Measurements from ENCODE around the gene SYT5. TPM values are rescaled to one million over a fixed set of nuclear protein-coding genes. Genes with fewer than 3 reads are reported as not detected.
"Not testable (repeated sequence)": the region's sequence is repeated elsewhere in the genome, so short reads cannot be mapped to it uniquely, and the experiment has no call there.

SYT5 gene
- total RNA-seq, 2 donors from 2014 or later: not detected

GRCh38 chr19:55227241-55228014, 47.3 kb upstream of the SYT5 start:
- H3K27ac ChIP-seq: no peak overlapping the region
- no peaks in the 10 kb centered on the region for H3K27me3 ChIP-seq (replicated peaks; ENCODE audit: insufficient read depth)
- DNase-seq (ENCODE audit: low spot score): no peak
- H3K4me1 ChIP-seq (ENCODE audit: control insufficient read depth in 1 of 2, low read depth in 2 of 2): no peaks in the 10 kb centered on the region
- TF ChIP-seq, protein P1, sequence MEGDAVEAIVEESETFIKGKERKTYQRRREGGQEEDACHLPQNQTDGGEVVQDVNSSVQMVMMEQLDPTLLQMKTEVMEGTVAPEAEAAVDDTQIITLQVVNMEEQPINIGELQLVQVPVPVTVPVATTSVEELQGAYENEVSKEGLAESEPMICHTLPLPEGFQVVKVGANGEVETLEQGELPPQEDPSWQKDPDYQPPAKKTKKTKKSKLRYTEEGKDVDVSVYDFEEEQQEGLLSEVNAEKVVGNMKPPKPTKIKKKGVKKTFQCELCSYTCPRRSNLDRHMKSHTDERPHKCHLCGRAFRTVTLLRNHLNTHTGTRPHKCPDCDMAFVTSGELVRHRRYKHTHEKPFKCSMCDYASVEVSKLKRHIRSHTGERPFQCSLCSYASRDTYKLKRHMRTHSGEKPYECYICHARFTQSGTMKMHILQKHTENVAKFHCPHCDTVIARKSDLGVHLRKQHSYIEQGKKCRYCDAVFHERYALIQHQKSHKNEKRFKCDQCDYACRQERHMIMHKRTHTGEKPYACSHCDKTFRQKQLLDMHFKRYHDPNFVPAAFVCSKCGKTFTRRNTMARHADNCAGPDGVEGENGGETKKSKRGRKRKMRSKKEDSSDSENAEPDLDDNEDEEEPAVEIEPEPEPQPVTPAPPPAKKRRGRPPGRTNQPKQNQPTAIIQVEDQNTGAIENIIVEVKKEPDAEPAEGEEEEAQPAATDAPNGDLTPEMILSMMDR (IDR thresholded peaks at IDR 0.05): no peak
- H3K9me3 ChIP-seq: no peaks in the 10 kb centered on the region
- H3K4me3 ChIP-seq: no peak overlapping the region
- no peak for ATAC-seq (ENCODE audit: insufficient number of reproducible peaks, low FRiP score, low read depth)
- H3K36me3 ChIP-seq: peaks cover 29% of the 10 kb centered on the region

GRCh38 chr19:55226788-55227187, 46.7 kb upstream of the SYT5 start:
- H3K36me3 ChIP-seq: peaks cover 23% of the 10 kb centered on the region
- no peak for DNase-seq (ENCODE audit: low spot score)
- no peak for ATAC-seq (ENCODE audit: insufficient number of reproducible peaks, low FRiP score, low read depth)
- H3K27ac ChIP-seq: no peak overlapping the region
- no peaks in the 10 kb centered on the region for H3K27me3 ChIP-seq (replicated peaks; ENCODE audit: insufficient read depth)
- no peaks in the 10 kb centered on the region for H3K4me1 ChIP-seq (ENCODE audit: control insufficient read depth in 1 of 2, low read depth in 2 of 2)
- no peaks in the 10 kb centered on the region for H3K9me3 ChIP-seq
- no peak overlapping the region for H3K4me3 ChIP-seq
- TF ChIP-seq, protein P1 (IDR thresholded peaks at IDR 0.05): no peak

DNA sequence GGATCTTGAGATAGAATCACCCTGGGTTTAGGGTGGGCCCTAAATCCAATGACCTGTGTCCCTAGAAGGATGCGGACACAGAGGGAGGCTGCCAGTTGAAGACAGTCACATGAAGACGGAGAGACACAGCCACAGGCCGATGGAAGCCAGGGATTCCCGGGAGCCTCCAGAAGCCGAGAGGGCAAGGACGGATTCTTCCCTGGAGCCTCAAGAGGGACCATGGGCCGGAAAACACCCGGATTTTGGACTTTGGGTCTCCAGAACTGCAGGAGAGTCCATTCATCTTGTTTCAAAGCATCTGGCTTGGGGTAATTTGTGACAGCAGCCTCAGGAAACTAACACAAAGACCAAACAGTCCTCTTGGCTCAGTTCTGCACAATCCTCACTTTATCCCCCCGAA, 46.2 kb upstream of the SYT5 start:
- no peak overlapping the region for H3K27ac ChIP-seq
- no peaks in the 10 kb centered on the region for H3K9me3 ChIP-seq
- H3K36me3 ChIP-seq: peaks cover 18% of the 10 kb centered on the region
- TF ChIP-seq, protein P1 (IDR thresholded peaks at IDR 0.05): no peak
- no peak for DNase-seq (ENCODE audit: low spot score)
- no peak for ATAC-seq (ENCODE audit: insufficient number of reproducible peaks, low FRiP score, low read depth)
- no peaks in the 10 kb centered on the region for H3K4me1 ChIP-seq (ENCODE audit: control insufficient read depth in 1 of 2, low read depth in 2 of 2)
- no peak overlapping the region for H3K4me3 ChIP-seq
- H3K27me3 ChIP-seq (replicated peaks; ENCODE audit: insufficient read depth): no peaks in the 10 kb centered on the region

DNA sequence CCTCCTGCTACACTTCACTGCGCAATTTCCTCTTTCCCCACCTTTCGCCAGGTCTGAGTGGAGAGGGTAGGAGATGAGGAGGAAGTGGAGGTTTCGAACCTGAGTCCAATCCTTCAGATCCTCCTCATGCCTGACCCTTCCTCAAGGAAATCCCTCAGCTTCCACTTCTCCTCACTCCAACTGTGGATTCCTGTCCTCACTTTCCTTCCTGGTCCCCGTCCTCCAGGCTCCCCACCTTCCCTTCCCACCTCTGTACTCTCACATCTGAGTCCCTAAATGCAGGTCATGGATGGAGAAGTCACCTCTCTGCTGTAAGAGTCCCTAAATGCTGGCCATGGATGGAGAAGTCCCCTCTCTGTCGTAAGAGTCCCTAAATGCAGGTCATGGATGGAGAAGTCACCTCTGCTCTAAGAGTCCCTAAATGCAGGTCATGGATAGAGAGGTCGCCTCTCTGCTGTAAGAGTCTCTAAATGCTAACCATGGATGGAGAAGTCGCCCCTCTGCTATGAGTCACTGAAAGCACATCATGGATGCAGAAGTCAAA, 45.4 kb upstream of the SYT5 start:
- TF ChIP-seq, protein P1 (IDR thresholded peaks at IDR 0.05): no peak
- DNase-seq (ENCODE audit: low spot score): no peak
- Histone ChIP-seq H3K4me1 (ENCODE audit: control insufficient read depth in 1 of 2, low read depth in 2 of 2) (no peaks in the 10 kb centered on the region), H3K27ac (no peak overlapping the region), H3K36me3 (peaks cover 12% of the 10 kb centered on the region), H3K27me3 (replicated peaks; ENCODE audit: insufficient read depth) (no peaks in the 10 kb centered on the region), H3K4me3 (no peak overlapping the region), H3K9me3 (no peaks in the 10 kb centered on the region)
- no peak for ATAC-seq (ENCODE audit: insufficient number of reproducible peaks, low FRiP score, low read depth)

DNA sequence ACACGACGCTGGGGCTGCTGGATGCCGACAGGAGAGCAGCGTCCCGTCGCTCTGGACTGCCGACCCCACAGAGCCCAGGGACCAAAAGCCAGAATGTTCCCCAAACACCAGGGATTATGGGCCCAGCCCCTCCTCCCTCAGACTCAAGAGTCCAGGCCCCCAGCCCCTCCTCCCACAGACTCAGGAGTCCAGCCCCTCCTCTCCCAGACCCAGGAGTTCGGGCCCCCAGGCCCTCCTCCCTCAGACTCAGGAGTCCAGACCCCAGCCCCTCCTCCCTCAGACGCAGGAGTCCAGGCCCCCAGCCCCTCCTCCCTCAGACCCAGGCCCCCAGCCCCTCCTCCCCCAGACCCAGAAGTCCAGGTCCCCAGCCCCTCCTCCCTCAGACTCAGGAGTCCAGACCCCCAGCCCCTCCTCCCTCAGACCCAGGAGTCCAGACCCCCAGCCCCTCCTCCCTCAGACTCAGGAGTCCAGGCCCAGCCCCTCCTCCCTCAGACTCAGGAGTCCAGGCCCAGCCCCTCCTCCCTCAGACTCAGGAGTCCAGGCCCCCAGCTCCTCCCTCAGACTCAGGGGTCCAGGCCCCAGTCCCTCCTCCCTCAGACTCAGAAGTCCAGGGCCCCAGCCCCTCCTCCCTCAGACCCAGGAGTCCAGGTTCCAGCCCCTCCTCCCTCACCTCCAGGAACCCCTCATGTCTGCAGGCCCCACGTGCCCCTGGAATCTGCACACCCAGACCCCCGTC, 44.8 kb upstream of the SYT5 start:
- H3K9me3 ChIP-seq; H3K4me3 ChIP-seq; DNase-seq (ENCODE audit: low spot score); H3K27ac ChIP-seq; H3K27me3 ChIP-seq (replicated peaks; ENCODE audit: insufficient read depth); ATAC-seq (ENCODE audit: insufficient number of reproducible peaks, low FRiP score, low read depth); H3K4me1 ChIP-seq (ENCODE audit: control insufficient read depth in 1 of 2, low read depth in 2 of 2); H3K36me3 ChIP-seq: not testable (repeated sequence)
